SK-N-SH treated with all-trans-retinoic acid at 6 μM for 48 hours (cell line): Measurements from ENCODE around the gene CAD.
A peak's percentile ranks its signal among the peaks of the same experiment; 100 is the strongest.

ENCODE experiments used
- ATAC-seq: fragments of 200-7000 bp; cut with Tn5 transposase; 3 replicates; pipeline ENCODE4 v1.9.1; 2020; ENCODE audit warnings: mild to moderate bottlenecking, moderate library complexity
- BACH2 ChIP-seq: fragments of 250-450 bp; sonication (Bioruptor Pico); IDR thresholded peaks from 2 replicates; pipeline ENCODE4 v1.9.0; 2021; ENCODE audit warnings: mild to moderate bottlenecking, borderline replicate concordance
- CSDC2 ChIP-seq: fragments of 250-450 bp; sonication (Bioruptor Pico); IDR thresholded peaks from 2 replicates; pipeline ENCODE4 v1.5.0; 2020; ENCODE audit warnings: mild to moderate bottlenecking, moderate library complexity
- ESRRG ChIP-seq: fragments of 250-450 bp; sonication (Bioruptor Pico); IDR thresholded peaks from 2 replicates; pipeline ENCODE4 v1.6.1; 2021; ENCODE audit warnings: mild to moderate bottlenecking
- GLIS3 ChIP-seq: fragments of 250-450 bp; sonication (Bioruptor Pico); IDR thresholded peaks from 2 replicates; pipeline ENCODE4 v1.5.0; 2020; ENCODE audit warnings: mild to moderate bottlenecking, moderate library complexity
- ISL1 ChIP-seq: fragments of 250-450 bp; sonication (Bioruptor Pico); IDR thresholded peaks from 2 replicates; pipeline ENCODE4 v2.1.2; 2022; ENCODE audit warnings: mild to moderate bottlenecking, moderate library complexity
- OSR1 ChIP-seq: fragments of 250-450 bp; sonication (Bioruptor Pico); IDR thresholded peaks from 2 replicates; pipeline ENCODE4 v1.8.0; 2022; ENCODE audit warnings: moderate library complexity, mild to moderate bottlenecking, inconsistent platforms
- PPARA ChIP-seq: fragments of 250-450 bp; sonication (Bioruptor Pico); IDR thresholded peaks from 2 replicates; pipeline ENCODE4 v1.5.0; 2020; ENCODE audit warnings: mild to moderate bottlenecking, borderline replicate concordance
- RARB ChIP-seq: fragments of 250-450 bp; sonication (Bioruptor Pico); IDR thresholded peaks from 2 replicates; pipeline ENCODE4 v1.8.0; 2021; ENCODE audit warnings: mild to moderate bottlenecking, moderate library complexity
- SNAI2 ChIP-seq: fragments of 250-450 bp; sonication (Bioruptor Pico); IDR thresholded peaks from 2 replicates; pipeline ENCODE4 v1.5.0; 2020; ENCODE audit warnings: mild to moderate bottlenecking, moderate library complexity
- TCF4 ChIP-seq: fragments of 250-450 bp; sonication (Bioruptor Pico); IDR thresholded peaks from 2 replicates; pipeline ENCODE4 v1.8.0; 2021; ENCODE audit warnings: mild to moderate bottlenecking, moderate library complexity, borderline replicate concordance
- TOX ChIP-seq: fragments of 250-450 bp; sonication (Bioruptor Pico); IDR thresholded peaks from 2 replicates; pipeline ENCODE4 v1.8.0; 2021; ENCODE audit warnings: mild to moderate bottlenecking, moderate library complexity, borderline replicate concordance
- ZC3H10 ChIP-seq: fragments of 250-450 bp; sonication (Bioruptor Pico); IDR thresholded peaks from 2 replicates; pipeline ENCODE4 v1.5.1; 2021; ENCODE audit warnings: mild to moderate bottlenecking, moderate library complexity
- ZFP3 ChIP-seq: fragments of 250-450 bp; sonication (Bioruptor Pico); IDR thresholded peaks from 2 replicates; pipeline ENCODE4 v1.5.0; 2020; ENCODE audit warnings: mild to moderate bottlenecking, moderate library complexity
- ZNF565 ChIP-seq: fragments of 450-650 bp; formaldehyde crosslinking; conservative IDR thresholded peaks from 2 replicates; pipeline ENCODE4 v1.5.0; 2020; ENCODE audit warnings: low read depth, mild to moderate bottlenecking, moderate library complexity
- ZNF70 ChIP-seq: fragments of 450-650 bp; formaldehyde crosslinking; IDR thresholded peaks from 2 replicates; pipeline ENCODE4 v1.5.0; 2020; ENCODE audit warnings: mild to moderate bottlenecking, moderate library complexity
- ZNF8 ChIP-seq: fragments of 450-650 bp; formaldehyde crosslinking; IDR thresholded peaks from 2 replicates; pipeline ENCODE4 v1.5.0; 2020; ENCODE audit warnings: mild to moderate bottlenecking, moderate library complexity
- TF ChIP-seq, protein P1 (sequence below): fragments of 250-450 bp; sonication (Bioruptor Pico); IDR thresholded peaks from 2 replicates; pipeline ENCODE4 v1.5.0; 2020; ENCODE audit warnings: mild to moderate bottlenecking, moderate library complexity
- TF ChIP-seq, protein P2 (sequence below): fragments of 250-450 bp; sonication (Bioruptor Pico); IDR thresholded peaks from 2 replicates; pipeline ENCODE4 v1.8.0; 2020; ENCODE audit warnings: mild to moderate bottlenecking, moderate library complexity, borderline replicate concordance
- TF ChIP-seq, protein P3 (sequence below): fragments of 250-450 bp; sonication (Bioruptor Pico); IDR thresholded peaks from 2 replicates; pipeline ENCODE4 v1.5.1; 2021; ENCODE audit warnings: mild to moderate bottlenecking, moderate library complexity
- TF ChIP-seq, protein P4 (sequence below): fragments of 250-450 bp; sonication (Bioruptor Pico); IDR thresholded peaks from 2 replicates; pipeline ENCODE4 v1.5.1; 2020; ENCODE audit warnings: low read depth, mild to moderate bottlenecking, moderate library complexity

Gene CAD

DNA sequence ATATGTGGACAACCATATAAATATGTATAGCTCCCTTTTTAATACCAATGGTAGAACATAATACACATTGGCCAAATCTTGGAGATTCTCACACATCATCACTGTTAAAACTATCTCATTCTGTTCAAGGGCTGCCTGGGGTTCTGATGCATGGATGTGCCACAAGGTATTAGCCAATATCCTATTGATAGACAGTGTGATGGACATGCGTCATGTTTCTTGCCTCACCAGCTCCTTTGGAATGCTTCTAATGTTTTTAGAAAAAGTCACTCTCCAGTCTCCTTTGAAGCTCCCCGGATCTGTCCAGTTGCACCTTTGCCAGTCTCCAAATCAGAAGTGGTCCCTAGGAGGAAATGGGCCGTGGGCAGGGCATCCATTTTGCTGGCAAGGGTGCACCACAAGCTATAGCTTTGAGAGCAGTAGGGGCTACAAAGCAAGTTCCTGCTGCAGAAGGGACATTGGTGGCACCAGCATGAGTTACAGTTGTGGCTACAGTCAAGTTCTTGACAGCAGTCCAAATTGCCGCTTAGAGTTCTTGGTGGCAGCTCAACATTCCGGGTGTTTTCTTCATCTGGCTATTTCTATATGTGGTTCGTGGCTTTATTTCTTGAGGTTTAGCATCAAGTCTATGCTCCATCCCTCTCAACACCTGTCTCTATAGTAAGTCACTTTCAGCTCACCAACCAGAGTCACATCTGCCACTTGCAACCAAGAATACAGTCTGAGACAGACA is 30.4 kb upstream of the CAD start:
- ATAC-seq = no peak
- TF ChIP-seq ISL1 (CRISPR knock-in tag) (no peak), OSR1 (no peak), ZFP3 (no peak), ZC3H10 (CRISPR knock-in tag) (no peak), TCF4 (CRISPR knock-in tag) (no peak), CSDC2 (CRISPR knock-in tag) (no peak)
- TF ChIP-seq, protein P1, sequence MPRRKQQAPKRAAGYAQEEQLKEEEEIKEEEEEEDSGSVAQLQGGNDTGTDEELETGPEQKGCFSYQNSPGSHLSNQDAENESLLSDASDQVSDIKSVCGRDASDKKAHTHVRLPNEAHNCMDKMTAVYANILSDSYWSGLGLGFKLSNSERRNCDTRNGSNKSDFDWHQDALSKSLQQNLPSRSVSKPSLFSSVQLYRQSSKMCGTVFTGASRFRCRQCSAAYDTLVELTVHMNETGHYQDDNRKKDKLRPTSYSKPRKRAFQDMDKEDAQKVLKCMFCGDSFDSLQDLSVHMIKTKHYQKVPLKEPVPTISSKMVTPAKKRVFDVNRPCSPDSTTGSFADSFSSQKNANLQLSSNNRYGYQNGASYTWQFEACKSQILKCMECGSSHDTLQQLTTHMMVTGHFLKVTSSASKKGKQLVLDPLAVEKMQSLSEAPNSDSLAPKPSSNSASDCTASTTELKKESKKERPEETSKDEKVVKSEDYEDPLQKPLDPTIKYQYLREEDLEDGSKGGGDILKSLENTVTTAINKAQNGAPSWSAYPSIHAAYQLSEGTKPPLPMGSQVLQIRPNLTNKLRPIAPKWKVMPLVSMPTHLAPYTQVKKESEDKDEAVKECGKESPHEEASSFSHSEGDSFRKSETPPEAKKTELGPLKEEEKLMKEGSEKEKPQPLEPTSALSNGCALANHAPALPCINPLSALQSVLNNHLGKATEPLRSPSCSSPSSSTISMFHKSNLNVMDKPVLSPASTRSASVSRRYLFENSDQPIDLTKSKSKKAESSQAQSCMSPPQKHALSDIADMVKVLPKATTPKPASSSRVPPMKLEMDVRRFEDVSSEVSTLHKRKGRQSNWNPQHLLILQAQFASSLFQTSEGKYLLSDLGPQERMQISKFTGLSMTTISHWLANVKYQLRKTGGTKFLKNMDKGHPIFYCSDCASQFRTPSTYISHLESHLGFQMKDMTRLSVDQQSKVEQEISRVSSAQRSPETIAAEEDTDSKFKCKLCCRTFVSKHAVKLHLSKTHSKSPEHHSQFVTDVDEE (CRISPR knock-in tag) = no peak

DNA sequence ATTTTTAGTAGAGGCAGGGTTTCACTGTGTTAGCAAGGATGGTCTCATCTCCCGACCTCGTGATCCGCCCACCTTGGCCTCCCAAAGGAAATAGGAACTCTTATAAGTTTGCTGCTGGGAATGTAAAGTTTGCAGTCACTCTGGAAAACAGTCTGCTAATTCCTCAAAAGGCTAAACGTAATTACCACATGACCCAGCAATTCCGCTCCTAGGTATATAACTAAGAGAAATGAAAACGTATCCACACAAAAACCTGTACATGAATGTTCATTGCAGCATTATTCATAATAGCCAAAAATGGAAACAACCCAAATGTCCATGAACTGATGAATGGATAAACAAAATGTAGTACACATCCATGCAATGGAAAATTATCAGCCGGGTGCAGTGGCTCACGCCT is 27.2 kb upstream of the CAD start:
- ATAC-seq = no peak
- TF ChIP-seq TOX (no peak), ESRRG (CRISPR knock-in tag) (no peak), RARB (no peak), BACH2 (CRISPR knock-in tag) (no peak), ZFP3 (no peak), PPARA (CRISPR knock-in tag) (no peak), TCF4 (CRISPR knock-in tag) (no peak), GLIS3 (no peak), CSDC2 (CRISPR knock-in tag) (no peak), ZNF70 (CRISPR knock-in tag) (no peak)
- TF ChIP-seq, protein P1 (CRISPR knock-in tag) = no peak
- TF ChIP-seq, protein P2, sequence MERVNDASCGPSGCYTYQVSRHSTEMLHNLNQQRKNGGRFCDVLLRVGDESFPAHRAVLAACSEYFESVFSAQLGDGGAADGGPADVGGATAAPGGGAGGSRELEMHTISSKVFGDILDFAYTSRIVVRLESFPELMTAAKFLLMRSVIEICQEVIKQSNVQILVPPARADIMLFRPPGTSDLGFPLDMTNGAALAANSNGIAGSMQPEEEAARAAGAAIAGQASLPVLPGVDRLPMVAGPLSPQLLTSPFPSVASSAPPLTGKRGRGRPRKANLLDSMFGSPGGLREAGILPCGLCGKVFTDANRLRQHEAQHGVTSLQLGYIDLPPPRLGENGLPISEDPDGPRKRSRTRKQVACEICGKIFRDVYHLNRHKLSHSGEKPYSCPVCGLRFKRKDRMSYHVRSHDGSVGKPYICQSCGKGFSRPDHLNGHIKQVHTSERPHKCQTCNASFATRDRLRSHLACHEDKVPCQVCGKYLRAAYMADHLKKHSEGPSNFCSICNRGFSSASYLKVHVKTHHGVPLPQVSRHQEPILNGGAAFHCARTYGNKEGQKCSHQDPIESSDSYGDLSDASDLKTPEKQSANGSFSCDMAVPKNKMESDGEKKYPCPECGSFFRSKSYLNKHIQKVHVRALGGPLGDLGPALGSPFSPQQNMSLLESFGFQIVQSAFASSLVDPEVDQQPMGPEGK (CRISPR knock-in tag) = no peak
- TF ChIP-seq, protein P3, sequence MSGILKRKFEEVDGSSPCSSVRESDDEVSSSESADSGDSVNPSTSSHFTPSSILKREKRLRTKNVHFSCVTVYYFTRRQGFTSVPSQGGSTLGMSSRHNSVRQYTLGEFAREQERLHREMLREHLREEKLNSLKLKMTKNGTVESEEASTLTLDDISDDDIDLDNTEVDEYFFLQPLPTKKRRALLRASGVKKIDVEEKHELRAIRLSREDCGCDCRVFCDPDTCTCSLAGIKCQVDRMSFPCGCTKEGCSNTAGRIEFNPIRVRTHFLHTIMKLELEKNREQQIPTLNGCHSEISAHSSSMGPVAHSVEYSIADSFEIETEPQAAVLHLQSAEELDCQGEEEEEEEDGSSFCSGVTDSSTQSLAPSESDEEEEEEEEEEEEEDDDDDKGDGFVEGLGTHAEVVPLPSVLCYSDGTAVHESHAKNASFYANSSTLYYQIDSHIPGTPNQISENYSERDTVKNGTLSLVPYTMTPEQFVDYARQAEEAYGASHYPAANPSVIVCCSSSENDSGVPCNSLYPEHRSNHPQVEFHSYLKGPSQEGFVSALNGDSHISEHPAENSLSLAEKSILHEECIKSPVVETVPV (CRISPR knock-in tag) = no peak

DNA sequence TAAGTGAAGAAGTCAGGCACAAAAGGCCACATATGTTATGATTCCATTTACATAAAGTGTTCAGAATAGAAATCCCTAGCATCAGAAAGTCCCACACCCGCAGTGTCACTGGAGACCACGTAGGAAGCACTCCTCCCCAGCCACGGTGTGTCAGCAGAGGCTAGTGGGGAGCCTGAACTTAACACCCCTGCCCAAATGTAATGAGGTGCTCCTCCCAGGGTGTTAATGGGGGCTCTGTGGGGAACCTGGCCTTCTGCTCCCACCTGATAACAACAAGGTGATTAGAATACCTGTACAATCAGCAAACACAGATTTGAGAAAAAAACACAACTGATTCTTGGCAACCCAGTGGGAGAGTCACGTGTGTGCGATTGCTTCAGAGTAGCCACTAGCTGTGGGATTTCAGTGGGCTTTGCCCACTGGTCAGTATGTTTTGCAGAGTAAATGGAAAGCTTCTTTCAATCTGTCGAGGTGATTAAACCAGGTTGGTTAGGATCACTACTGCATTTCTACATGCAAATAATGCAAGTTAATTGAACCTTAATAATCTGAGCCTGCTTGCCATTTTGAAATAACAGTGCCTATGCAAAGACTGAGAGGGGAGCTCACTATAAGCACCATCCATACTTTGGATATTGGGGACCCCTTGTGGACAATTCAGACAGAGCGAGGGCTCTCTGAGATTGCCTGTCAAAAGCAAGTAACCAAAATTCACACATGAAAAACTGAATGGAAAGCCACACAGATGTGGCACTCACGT is 25.9 kb upstream of the CAD start:
- ATAC-seq = peak; percentile 100
- TF ChIP-seq ZFP3 = no peak
- TF ChIP-seq BACH2 (CRISPR knock-in tag) = no peak
- TF ChIP-seq, protein P1 (CRISPR knock-in tag) = no peak
- no peak for TF ChIP-seq OSR1
- TF ChIP-seq, protein P3 (CRISPR knock-in tag) = no peak
- TF ChIP-seq PPARA (CRISPR knock-in tag) = no peak
- TF ChIP-seq ZNF70 (CRISPR knock-in tag) = no peak
- no peak for TF ChIP-seq ZNF565
- TF ChIP-seq CSDC2 (CRISPR knock-in tag) = no peak
- no peak for TF ChIP-seq RARB
- TF ChIP-seq, protein P4, sequence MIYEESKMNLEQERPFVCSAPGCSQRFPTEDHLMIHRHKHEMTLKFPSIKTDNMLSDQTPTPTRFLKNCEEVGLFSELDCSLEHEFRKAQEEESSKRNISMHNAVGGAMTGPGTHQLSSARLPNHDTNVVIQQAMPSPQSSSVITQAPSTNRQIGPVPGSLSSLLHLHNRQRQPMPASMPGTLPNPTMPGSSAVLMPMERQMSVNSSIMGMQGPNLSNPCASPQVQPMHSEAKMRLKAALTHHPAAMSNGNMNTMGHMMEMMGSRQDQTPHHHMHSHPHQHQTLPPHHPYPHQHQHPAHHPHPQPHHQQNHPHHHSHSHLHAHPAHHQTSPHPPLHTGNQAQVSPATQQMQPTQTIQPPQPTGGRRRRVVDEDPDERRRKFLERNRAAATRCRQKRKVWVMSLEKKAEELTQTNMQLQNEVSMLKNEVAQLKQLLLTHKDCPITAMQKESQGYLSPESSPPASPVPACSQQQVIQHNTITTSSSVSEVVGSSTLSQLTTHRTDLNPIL (CRISPR knock-in tag) = no peak
- TF ChIP-seq TCF4 (CRISPR knock-in tag) = no peak
- no peak for TF ChIP-seq TOX
- TF ChIP-seq SNAI2 (CRISPR knock-in tag) = no peak
- TF ChIP-seq ZNF8 (CRISPR knock-in tag) = no peak
